PFSK-1 (cell line): Measurements from ENCODE around the gene SLC9A9.

ENCODE experiments used
- FOXP2 ChIP-seq: optimal IDR thresholded peaks from 2 replicates; pipeline ENCODE3; 2011; ENCODE audit warnings: borderline replicate concordance, control low read depth, inconsistent platforms; ENCODE audit not compliant: insufficient read depth; ENCODE audit errors: extremely low read length, extremely low read depth
- POLR2AphosphoS5 ChIP-seq: IDR thresholded peaks from 2 replicates; pipeline ENCODE4 v1.6.1; 2012; ENCODE audit warnings: low read depth, mild to moderate bottlenecking, control low read depth, low read length, moderate library complexity
- SIN3A ChIP-seq: IDR thresholded peaks from 2 replicates; pipeline ENCODE4 v1.6.1; 2012; ENCODE audit warnings: mild to moderate bottlenecking, low read length, moderate library complexity, borderline replicate concordance; ENCODE audit not compliant: insufficient read depth
- TAF1 ChIP-seq: IDR thresholded peaks from 2 replicates; pipeline ENCODE4 v1.6.1; 2012; ENCODE audit warnings: low read length, control low read depth, borderline replicate concordance; ENCODE audit not compliant: insufficient read depth
- TF ChIP-seq, protein P1 (sequence below), 2 experiments: IDR thresholded peaks; 2 replicates each; pipeline versions ENCODE4 v1.6.1 to v1.8.0; 2011 to 2012; ENCODE audit warnings: low read depth in 2 of 2, low read length in 2 of 2, control low read depth in 1 of 2, inconsistent platforms in 1 of 2, mild to moderate bottlenecking in 1 of 2, moderate library complexity in 1 of 2; ENCODE audit not compliant: insufficient read depth in 1 of 2

DNA sequence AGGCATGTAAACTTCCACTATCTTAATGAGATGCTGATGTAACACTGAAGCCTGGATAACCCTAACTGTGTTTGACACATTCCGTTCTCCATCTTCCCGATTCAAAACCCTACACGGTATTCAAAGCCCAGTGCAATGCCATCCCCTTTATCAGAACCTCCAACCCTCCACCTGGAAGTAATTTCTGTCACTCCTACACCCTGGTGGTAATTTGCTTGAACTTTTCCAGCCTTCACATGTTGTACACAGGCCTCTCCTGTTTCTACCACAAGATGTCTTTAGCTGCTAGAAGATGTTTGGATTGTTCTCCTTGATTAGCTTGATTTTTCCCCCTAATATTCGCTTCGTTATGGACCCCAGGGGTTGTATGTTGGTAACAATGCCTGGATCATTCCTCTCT is 519.8 kb downstream of the SLC9A9 start:
- TF ChIP-seq TAF1 (no peak), SIN3A (no peak), POLR2AphosphoS5 (no peak), FOXP2 (no peak)
- TF ChIP-seq, protein P1, sequence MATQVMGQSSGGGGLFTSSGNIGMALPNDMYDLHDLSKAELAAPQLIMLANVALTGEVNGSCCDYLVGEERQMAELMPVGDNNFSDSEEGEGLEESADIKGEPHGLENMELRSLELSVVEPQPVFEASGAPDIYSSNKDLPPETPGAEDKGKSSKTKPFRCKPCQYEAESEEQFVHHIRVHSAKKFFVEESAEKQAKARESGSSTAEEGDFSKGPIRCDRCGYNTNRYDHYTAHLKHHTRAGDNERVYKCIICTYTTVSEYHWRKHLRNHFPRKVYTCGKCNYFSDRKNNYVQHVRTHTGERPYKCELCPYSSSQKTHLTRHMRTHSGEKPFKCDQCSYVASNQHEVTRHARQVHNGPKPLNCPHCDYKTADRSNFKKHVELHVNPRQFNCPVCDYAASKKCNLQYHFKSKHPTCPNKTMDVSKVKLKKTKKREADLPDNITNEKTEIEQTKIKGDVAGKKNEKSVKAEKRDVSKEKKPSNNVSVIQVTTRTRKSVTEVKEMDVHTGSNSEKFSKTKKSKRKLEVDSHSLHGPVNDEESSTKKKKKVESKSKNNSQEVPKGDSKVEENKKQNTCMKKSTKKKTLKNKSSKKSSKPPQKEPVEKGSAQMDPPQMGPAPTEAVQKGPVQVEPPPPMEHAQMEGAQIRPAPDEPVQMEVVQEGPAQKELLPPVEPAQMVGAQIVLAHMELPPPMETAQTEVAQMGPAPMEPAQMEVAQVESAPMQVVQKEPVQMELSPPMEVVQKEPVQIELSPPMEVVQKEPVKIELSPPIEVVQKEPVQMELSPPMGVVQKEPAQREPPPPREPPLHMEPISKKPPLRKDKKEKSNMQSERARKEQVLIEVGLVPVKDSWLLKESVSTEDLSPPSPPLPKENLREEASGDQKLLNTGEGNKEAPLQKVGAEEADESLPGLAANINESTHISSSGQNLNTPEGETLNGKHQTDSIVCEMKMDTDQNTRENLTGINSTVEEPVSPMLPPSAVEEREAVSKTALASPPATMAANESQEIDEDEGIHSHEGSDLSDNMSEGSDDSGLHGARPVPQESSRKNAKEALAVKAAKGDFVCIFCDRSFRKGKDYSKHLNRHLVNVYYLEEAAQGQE (IDR thresholded peaks at IDR 0.05; ENCODE audit: insufficient read depth in 1 of 2, low read depth in 2 of 2, low read length in 2 of 2), result no peak
